ENCODE results near the gene KCMF1. TPM values are rescaled to one million over a fixed set of nuclear protein-coding genes. Genes with fewer than 3 reads are reported as not detected.
A peak's percentile ranks its signal among the peaks of the same experiment; 100 is the strongest.

KCMF1 gene
- total and polyA plus RNA-seq, 2 donors (not counting 1 experiment from before 2014, with no cell fraction given): 43.7 to 81.5 TPM

DNA sequence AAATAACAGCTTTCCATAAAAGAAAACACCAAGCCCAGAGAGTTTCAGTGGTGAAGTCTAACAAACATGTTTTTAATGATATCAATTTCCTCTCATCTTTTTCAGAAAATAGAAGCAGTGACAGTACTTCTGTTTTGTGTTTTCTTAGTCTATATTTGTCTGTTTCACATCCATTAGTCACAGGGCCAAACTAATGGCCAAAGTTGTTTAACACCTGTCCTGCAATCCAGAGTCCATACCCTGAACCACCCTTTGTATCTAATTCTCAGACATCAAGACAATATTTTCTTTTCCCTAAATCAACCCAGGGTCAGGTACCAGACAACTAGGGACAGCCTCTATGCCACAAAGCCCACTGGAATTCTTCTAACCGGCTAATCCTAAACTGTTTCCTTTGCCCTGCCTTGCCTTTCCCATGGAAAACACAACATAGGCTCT is 39.6 kb upstream of the KCMF1 start:
- Histone ChIP-seq H3K4me1 (ENCODE audit: control insufficient read depth in 2 of 2, insufficient read depth in 2 of 2, low read length in 2 of 2) (peaks cover 3 to 17% of the 10 kb centered on the region in 2 donors), H3K9me3 (ENCODE audit: control extremely low read depth in 1 of 3, control insufficient read depth in 2 of 3, insufficient read depth in 1 of 3, low read length in 2 of 3) (no peaks in the 10 kb centered on the region), H3K4me3 (ENCODE audit: control extremely low read depth in 1 of 5, extremely low read depth in 1 of 5, insufficient read depth in 1 of 5, low read depth in 2 of 5, low read length in 4 of 5) (no peak overlapping the region), H3K79me2 (ENCODE audit: control insufficient read depth, insufficient read depth, low read length) (peaks cover 11% of the 10 kb centered on the region), H3K27ac (ENCODE audit: low read length in 2 of 2) (no peak overlapping the region), H3K4me2 (replicated peaks; ENCODE audit: low read depth, low read length, poor library complexity, severe bottlenecking) (no peak overlapping the region), H3K27me3 (replicated peaks in 1 of 4; ENCODE audit: control extremely low read depth in 1 of 4, control insufficient read depth in 3 of 4, insufficient read depth in 4 of 4, low read length in 3 of 4) (no peaks in the 10 kb centered on the region), H4K20me1 (ENCODE audit: control insufficient read depth, insufficient read depth, low read length, poor library complexity, severe bottlenecking) (no peaks in the 10 kb centered on the region), H3K36me3 (replicated peaks in 1 of 2; ENCODE audit: control extremely low read depth in 1 of 2, control insufficient read depth in 1 of 2, extremely low read depth in 1 of 2, insufficient read depth in 2 of 2, low read length in 1 of 2) (no peaks in the 10 kb centered on the region), H3K9ac (ENCODE audit: low read length) (no peak overlapping the region), H2AFZ (ENCODE audit: insufficient read depth, low read depth, low read length, poor library complexity, severe bottlenecking) (no peak overlapping the region)
- WGBS (ENCODE audit: insufficient coverage): 100% methylated on average over 1 of the region's 1 CpG
- ChIA-PET CTCF (interaction anchor here (1.6 kb wide), 1 partner anchor 433 kb away, joined by 4 read pairs; no protein-coding TSS in a partner anchor), POLR2A (interaction anchor here (1.4 kb wide), 1 partner anchor 15 kb away, joined by 4 read pairs; no protein-coding TSS in a partner anchor)
- ATAC-seq (ENCODE audit: low read depth) (no peak), DNase-seq (no peak)
- intact Hi-C loops (cut with micrococcal nuclease): no loop called here
- no peaks in the 10 kb centered on the region for H3K9me3 Mint-ChIP-seq (ENCODE audit: insufficient read depth)
- no peaks in the 10 kb centered on the region for H3K27me3 Mint-ChIP-seq
- no peak overlapping the region for H3K4me3 Mint-ChIP-seq
- no peak for TF ChIP-seq EZH2 (IDR thresholded peaks at IDR 0.05; ENCODE audit: borderline replicate concordance, insufficient read depth, low read depth, low read length, poor library complexity, severe bottlenecking)
- peaks cover 24% of the 10 kb centered on the region for H3K4me1 Mint-ChIP-seq
- H3K27ac Mint-ChIP-seq: no peak overlapping the region

DNA sequence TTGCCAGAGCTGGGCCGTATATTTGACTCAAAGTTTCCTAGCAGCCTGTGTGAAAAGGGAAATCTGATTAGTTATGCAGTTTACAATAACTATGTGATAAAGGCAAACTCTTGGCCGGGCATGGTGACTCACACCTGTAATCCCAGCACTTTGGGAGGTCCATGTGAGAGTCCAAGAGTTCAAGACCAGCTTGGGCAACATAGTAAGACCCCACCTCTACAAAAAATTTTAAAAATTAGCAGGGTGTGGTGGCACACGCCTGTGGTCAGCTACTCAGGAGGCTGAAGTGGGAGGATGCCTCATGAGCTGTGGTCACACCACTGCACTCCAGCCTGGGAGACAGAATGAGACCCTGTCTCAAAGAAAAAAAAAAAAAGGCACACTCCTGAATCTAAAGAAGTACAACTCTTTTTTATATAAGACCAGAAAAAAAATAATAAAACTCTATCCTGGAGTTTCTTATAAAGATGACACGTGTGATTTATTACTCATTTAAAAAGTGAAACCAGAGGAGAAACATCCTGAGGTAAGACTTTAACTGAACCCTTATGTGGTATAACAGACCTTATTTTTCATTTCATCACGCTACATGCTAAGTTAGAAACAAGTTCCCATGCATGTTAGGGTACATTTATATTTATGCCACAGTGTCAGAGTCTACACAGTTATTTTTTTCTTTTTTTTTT is 32.6 kb upstream of the KCMF1 start:
- Histone ChIP-seq H2AFZ (ENCODE audit: insufficient read depth, low read depth, low read length, poor library complexity, severe bottlenecking) (peak overlapping the region; percentile 37), H4K20me1 (ENCODE audit: control insufficient read depth, insufficient read depth, low read length, poor library complexity, severe bottlenecking) (no peaks in the 10 kb centered on the region), H3K4me3 (ENCODE audit: control extremely low read depth in 1 of 5, extremely low read depth in 1 of 5, insufficient read depth in 1 of 5, low read depth in 2 of 5, low read length in 4 of 5) (peak overlapping the region in 2 of 5 experiments; percentile 0 to 41), H3K4me2 (replicated peaks; ENCODE audit: low read depth, low read length, poor library complexity, severe bottlenecking) (peak overlapping the region; percentile 77), H3K27me3 (replicated peaks in 1 of 4; ENCODE audit: control extremely low read depth in 1 of 4, control insufficient read depth in 3 of 4, insufficient read depth in 4 of 4, low read length in 3 of 4) (no peaks in the 10 kb centered on the region), H3K27ac (ENCODE audit: low read length in 2 of 2) (peak overlapping the region; percentile 88 to 90), H3K79me2 (ENCODE audit: control insufficient read depth, insufficient read depth, low read length) (peaks cover 9% of the 10 kb centered on the region), H3K4me1 (ENCODE audit: control insufficient read depth in 2 of 2, insufficient read depth in 2 of 2, low read length in 2 of 2) (peaks cover 47 to 53% of the 10 kb centered on the region in 2 donors), H3K9me3 (ENCODE audit: control extremely low read depth in 1 of 3, control insufficient read depth in 2 of 3, insufficient read depth in 1 of 3, low read length in 2 of 3) (no peaks in the 10 kb centered on the region), H3K36me3 (replicated peaks in 1 of 2; ENCODE audit: control extremely low read depth in 1 of 2, control insufficient read depth in 1 of 2, extremely low read depth in 1 of 2, insufficient read depth in 2 of 2, low read length in 1 of 2) (no peaks in the 10 kb centered on the region), H3K9ac (ENCODE audit: low read length) (peak overlapping the region; percentile 59)
- H3K27me3 Mint-ChIP-seq: no peaks in the 10 kb centered on the region
- POLR2A ChIA-PET: interaction anchor here (0.7 to 4.7 kb wide), 3 partner anchors 18 to 32 kb away, joined by 3 to 39 read pairs (median 15); partner anchors contain the start of genes KCMF1 and TMSB10
- DNase-seq: peak; percentile 48
- CTCF ChIA-PET: interaction anchor here (0.7 to 11.9 kb wide), 7 partner anchors 8 to 31 kb away, joined by 4 to 168 read pairs (median 8); no protein-coding TSS in a partner anchor
- WGBS (ENCODE audit: insufficient coverage): no CpG with 5 or more reads among the region's 5 CpGs
- H3K27ac Mint-ChIP-seq: peak overlapping the region; percentile 90
- H3K4me3 Mint-ChIP-seq: peak overlapping the region; percentile 29
- no peaks in the 10 kb centered on the region for H3K9me3 Mint-ChIP-seq (ENCODE audit: insufficient read depth)
- intact Hi-C loops (cut with micrococcal nuclease): loop anchor here (2.0 kb wide), 1 partner anchor 30 kb away; no protein-coding TSS in a partner anchor
- TF ChIP-seq EZH2 (IDR thresholded peaks at IDR 0.05; ENCODE audit: borderline replicate concordance, insufficient read depth, low read depth, low read length, poor library complexity, severe bottlenecking): no peak
- TF ChIP-seq, protein P1, sequence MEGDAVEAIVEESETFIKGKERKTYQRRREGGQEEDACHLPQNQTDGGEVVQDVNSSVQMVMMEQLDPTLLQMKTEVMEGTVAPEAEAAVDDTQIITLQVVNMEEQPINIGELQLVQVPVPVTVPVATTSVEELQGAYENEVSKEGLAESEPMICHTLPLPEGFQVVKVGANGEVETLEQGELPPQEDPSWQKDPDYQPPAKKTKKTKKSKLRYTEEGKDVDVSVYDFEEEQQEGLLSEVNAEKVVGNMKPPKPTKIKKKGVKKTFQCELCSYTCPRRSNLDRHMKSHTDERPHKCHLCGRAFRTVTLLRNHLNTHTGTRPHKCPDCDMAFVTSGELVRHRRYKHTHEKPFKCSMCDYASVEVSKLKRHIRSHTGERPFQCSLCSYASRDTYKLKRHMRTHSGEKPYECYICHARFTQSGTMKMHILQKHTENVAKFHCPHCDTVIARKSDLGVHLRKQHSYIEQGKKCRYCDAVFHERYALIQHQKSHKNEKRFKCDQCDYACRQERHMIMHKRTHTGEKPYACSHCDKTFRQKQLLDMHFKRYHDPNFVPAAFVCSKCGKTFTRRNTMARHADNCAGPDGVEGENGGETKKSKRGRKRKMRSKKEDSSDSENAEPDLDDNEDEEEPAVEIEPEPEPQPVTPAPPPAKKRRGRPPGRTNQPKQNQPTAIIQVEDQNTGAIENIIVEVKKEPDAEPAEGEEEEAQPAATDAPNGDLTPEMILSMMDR (IDR thresholded peaks at IDR 0.05): no peak
- no peak for ATAC-seq (ENCODE audit: low read depth)
- peaks cover 42% of the 10 kb centered on the region for H3K4me1 Mint-ChIP-seq
